ENCODE data around the gene KCNK7.

Gene KCNK7

DNA sequence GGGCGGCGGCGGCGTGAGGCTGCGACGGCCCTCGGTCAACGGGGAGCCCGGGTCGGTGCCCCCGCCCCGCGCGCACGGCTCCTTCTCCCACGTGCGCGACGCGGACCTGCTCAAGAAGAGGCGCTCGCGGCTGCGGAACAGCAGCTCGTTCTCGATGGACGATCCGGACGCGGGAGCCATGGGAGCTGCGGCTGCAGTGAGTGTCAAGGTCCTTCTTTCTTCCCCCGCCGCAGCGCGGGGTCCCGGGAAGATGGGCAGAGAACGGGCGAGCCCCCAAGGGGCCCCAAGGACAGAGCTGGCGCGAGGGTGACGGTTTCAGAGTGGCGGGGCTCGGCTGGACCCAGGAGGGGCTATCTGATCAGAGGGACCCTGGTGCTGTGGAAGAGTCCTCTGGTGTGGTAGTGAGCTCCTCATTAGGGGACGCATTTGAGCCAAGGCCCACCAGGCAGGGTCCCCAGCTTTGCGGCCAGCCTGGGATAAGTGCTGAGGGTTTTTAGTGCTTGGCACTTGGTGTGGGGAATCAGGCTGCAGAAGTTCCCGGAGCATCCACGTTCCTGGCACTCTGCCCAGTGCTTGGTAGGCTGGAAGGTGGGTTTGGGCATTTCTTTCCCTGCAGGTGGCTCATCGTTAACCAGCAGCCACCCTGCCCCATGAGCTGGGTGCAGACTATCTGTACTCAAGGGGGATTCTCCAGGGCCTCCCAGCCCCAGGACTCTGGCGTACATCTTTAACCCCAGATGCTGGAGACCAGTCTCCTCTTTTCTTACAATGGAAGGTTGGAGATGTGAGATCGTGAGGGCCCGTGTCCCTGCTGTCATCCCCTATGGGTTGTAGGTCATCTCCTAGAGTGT is 10.0 kb downstream of the KCNK7 start:
- DNase-seq = no peak

DNA sequence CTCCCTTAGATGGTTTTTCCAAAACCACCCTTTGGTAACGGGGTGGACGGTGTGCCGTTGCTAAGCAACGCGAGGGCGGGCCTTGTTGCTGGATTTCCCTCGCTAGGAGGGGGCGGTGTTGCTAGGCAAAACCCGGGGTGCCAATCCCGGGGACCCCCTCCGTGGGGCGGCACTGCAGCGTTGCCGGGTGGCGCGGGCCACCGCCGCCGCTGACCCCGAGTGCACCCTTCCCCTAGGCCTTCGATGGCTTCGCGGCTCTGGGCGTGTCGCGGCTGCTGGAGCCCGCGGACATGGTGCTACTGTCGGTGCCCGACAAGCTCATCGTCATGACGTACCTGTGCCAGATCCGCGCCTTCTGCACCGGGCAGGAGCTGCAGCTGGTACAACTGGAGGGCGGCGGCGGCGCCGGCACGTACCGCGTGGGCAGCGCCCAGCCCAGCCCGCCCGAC is 10.9 kb downstream of the KCNK7 start:
- DNase-seq = no peak

DNA sequence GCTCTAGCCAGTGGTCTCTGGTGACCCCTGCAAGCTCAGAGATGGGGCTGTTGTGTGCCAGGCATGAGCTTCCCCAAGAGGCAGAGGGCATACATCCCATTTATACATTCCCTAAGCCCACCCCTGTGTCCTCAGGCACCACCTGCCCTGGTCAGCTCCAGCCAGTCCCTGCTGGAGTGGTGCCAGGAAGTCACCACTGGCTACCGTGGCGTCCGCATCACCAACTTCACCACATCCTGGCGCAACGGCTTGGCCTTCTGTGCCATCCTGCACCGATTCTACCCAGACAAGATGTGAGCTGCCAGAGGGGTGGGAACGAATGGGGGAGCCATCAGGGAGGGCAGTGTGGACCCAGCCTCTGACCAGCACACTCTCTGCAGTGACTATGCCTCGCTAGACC is 11.5 kb downstream of the KCNK7 start:
- DNase-seq = no peak

DNA sequence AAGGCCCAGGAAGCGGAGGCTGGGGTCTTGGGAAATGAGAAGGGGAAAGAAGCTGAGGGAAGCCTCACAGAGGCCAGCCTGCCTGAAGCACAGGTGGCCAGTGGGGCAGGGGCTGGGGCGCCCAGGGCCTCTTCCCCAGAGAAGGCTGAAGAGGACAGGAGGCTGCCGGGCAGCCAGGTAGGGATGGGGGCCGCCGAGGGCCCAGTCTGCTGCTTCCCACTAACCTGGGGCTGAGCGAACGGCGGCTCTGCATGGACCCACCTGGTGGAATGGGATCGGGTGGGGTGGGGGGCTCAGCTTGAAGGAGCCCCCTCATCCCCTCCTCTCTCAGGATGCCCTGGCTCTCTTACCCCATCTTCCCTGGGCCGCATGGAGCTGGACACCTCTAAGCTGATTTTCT is 12.0 kb downstream of the KCNK7 start:
- no peak for DNase-seq

DNA sequence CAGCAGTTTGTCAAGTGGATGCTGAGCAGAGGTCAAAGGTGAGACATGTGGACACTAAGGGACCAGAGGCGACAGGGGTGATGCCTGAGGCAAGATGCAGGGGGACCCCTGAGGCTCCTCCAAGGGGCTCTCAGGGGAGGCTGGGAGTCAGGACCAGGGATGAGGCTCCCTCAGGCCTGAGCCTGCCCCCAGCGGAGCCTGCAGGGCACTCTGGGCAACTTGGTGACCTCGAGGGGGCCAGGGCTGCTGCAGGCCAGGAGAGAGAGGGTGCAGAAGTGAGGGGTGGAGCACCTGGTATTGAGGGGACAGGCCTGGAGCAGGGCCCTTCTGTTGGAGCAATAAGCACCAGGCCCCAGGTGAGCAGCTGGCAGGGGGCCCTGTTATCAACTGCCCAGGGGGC is 13.7 kb downstream of the KCNK7 start:
- DNase-seq = no peak

DNA sequence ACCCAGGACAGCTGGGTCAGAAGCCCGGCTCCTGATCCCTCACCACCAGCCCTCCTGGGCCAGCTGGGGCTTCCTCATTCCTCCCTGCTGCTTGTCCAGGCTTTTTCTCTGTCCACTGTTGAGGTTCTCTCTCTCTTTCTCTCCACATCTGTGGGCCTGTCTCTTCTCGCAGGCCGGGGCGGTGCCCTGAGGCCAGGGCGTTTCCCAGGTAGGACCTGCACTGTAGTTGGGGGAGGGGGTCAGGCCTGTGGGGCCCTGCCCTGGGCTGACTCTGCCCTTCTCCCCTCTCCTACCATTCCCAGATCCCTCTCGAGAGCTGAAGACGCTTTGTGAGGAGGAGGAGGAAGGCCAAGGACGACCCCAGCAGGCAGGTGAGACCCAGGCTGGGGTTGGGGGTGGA is 14.8 kb downstream of the KCNK7 start:
- no peak for DNase-seq

DNA sequence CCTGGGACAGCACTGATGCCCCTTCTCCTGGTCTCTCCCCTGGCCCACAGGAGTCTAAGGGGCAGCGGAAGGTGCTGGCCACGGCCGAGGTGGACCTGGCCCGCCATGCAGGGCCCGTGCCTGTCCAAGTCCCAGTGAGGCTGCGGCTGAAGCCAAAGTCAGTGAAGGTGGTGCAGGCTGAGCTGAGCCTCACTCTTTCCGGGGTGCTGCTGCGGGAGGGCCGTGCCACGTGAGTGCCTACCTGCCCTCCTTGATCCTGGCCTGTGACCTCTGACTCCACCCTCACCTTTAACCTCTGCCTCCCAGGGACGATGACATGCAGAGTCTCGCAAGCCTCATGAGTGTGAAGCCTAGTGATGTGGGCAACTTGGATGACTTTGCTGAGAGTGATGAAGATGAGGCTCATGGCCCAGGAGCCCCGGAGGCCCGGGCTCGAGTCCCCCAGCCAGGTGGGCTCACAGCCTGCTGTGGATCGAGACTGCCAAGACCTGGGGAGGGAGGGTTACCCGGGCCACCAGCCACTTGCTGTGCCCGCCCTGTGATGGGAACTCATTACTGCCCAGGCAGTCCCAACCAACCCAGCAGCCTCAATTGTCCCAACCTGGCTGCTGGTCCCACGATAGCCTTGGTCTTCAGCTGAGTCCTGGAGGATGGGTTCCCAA is 15.4 kb downstream of the KCNK7 start:
- no peak for DNase-seq

DNA sequence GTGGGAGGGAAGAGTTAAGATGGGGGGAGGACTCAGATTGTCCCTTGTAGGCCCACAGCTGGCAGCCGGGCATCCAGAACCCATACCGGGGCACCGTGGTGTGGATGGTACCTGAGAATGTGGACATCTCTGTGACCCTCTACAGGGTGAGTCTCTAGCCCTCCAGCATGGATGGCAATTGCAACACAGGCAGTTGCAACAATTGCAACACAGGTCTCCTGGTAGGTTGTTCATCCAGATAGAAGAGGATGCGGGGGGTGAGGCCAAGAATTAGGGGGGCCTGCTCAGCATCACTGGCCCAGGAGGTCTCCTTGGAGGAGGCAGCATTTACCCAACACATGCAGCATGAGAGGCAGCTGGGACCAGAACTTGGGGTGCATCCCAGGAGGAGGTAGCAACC is 16.3 kb downstream of the KCNK7 start:
- no peak for DNase-seq

DNA sequence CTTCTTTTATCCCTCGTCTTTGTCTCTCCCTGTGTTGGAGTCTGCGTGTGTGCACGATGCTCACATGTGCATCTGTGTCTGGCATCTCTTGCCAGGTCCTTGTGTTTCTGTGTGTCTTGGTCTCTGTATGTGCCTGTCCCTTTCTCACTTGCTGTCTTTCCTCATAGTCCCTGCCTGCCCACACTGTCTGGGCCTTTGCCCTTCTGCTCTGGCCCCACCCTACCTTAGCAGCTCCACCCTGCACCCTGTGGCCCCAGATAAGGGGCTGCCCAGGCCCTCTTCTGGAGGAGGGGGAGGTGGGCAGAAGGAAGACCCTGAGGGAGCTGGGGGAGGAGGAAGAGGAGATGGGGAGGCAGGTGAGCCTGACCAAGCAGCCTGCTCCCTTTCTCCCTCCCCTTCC is 16.9 kb downstream of the KCNK7 start:
- DNase-seq = no peak

DNA sequence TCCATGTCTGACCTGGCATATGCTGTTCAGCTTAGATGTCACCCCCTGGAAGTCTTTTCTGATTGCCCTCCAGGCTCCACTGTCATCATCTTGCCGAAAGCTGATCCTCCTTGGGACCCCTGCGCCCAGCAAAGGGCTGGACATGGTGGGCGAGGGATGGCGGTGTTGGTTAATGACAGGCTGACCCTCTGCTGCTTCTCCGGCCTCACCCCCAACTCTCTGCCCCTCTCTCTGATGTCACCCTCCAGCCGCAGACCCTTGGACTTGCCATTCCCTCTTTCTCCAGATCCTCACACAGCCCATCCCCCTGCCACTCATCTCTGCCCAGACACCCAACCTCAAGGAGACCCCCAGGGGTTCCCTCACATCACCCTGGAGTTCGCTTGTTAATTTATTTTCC is 17.5 kb downstream of the KCNK7 start:
- no peak for DNase-seq

DNA sequence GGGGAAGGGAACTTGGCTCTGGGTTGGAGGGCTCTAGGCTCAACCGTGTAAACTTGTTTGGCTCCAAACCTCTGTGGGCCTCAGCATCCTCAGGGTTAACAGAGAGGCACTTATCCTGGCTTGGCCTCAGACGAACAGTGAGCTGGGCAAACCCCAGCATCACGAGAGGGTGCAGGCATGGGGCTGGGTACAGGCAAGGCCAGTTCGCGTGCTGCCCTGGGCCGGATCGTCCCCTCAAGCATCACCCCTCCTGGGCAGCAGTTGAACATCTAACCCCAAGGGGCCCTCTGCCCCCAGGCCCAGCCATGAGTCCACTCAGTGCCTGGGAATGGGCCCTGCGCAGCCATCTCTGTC is 17.9 kb downstream of the KCNK7 start:
- no peak for DNase-seq

DNA sequence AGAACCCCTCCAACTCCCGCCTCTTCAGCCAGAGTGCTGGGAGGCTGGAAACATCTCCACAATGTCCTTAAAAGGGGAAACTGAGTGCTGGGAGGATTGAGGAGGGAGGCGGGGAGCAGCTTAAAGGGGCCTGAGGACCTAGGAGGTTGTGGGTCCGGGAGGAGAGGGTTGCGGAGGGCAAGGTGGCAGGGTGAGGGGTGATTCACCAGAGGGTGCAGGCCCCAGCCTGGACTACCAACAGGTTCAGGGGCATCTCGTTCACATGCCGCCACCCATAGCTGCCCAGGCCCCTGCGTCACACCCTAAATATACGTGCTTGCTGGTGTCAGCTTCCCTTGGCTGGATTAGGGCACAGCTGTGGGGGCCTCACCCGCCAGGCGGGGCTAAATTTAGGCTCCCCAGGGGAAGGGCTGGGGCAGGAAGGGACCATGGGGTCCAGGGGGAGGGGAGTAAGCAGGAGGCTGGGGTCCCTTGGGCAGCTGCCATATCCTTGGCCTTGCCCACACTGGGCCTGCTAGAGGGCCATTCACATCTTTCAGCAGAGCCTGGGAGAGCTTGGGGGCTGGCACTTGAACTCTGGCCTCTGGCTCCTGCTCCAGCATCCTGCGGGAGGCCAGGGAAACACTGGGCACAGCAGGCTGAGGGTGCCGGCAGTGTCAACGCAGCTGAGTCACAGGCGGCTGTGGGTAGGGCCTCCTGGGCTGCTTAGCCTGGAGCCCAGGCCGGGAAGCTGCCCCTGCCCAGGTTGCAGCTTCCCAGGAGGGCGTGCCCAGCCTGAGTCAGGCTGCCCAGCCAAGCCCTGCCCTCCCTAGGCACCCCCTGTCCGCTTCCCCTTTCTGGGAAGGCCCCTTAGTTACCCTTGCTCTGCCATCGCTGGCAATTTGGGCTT is 18.5 kb downstream of the KCNK7 start:
- peak; percentile 78 for DNase-seq

DNA sequence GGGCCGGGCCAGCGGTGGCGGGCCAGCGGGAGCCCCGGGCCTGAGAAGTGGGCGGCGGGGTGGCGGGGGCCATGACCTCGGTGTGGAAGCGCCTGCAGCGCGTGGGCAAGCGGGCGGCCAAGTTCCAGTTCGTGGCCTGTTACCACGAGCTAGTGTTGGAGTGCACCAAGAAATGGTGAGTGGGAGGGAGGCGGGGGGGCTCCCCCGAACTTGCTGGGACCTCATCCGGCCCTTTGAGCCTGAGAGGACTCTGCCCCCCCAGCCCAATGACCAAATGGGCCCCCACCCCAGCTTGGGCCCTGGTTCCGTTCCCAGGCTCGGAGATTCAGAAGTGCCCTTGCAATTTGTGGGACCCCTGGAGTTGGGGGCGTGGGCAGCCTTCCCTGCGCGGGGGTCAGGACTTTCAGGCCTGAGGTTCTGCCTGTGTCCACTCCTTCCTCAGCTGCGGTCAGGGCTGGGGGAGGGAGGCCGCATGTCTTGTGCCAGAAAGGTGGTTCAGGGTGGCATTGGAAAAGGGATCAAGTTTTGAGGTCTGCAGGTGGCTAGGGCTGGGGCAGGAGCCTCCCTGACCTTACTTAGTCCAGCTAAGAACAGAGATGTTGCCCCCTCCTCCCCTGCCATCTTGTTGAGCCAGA is 19.3 kb downstream of the KCNK7 start:
- DNase-seq = no peak

DNA sequence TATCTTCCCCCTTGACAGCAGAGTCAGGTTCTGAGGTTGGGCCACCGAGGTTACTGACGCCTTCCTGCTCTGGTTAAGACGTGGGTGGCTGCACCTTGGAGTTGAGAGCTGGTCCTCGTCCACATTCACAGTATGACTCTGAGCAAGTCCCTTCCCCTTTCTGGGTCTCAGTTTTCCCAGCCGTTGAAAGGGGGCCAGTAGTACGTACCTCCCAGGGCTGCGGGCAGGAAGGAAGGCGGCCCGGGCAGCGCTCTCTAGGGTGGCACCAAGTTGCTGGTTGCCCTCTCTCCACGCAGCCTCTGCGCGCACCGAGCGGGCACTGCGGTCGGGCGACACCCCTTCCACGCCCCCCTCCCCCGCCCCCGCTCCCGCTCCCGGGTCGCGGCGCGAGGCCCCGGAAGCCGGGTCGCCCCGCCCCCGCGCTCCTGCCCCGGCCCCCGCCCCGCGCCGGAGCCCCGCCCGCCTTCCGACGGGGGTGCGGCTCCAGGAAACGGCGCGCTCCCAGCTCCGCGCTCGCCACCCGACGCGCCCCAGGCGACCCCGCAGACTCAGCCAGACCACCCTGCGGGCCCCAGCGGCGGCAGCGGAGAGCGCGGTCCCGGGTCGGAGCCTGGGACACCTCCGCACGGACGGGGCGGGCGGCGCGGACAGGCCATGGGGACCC is 19.9 kb downstream of the KCNK7 start, which contains the start of gene EHBP1L1:
Gene EHBP1L1, plus strand, starts transcription at position 486 of the 664 bp plus-strand sequence. CDS start 250 bp downstream, outside the sequence.
- peak; percentile 92 for DNase-seq

DNA sequence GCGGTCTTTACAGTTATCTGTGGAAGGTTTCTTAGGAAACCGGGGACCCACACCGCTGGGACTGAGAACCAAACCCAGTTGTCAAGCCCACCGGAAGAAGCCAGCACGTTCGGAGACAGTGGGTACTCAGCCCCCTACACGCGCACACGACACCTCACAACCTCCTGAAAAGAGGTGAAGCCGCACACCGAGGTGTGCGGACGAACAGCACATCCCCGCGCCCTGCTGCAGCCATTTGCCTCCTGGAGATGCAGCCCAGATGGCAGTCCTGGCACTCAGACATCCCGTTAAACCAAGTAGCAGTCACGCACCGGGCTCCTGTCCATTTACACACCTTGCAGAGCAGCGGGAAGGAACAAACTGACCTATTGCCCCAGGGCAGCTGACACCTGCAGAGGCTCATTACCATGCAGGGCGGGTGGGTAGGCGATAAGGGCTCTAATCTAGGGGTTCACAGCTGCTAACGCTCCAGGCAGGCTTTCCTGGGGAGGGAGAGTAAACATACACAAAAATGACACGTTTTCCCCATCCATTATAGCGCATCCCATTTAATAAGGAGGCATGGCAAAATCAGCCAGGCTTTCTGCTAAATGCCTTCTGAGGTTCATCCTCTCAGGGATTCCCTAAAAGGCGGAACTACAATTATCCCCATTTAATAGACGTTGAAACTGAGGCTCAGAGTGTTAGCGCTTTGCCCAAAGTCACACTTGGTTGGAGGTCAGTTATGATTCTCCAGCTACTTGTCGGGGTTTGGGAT is 20.6 kb downstream of the KCNK7 start:
- no peak for DNase-seq

DNA sequence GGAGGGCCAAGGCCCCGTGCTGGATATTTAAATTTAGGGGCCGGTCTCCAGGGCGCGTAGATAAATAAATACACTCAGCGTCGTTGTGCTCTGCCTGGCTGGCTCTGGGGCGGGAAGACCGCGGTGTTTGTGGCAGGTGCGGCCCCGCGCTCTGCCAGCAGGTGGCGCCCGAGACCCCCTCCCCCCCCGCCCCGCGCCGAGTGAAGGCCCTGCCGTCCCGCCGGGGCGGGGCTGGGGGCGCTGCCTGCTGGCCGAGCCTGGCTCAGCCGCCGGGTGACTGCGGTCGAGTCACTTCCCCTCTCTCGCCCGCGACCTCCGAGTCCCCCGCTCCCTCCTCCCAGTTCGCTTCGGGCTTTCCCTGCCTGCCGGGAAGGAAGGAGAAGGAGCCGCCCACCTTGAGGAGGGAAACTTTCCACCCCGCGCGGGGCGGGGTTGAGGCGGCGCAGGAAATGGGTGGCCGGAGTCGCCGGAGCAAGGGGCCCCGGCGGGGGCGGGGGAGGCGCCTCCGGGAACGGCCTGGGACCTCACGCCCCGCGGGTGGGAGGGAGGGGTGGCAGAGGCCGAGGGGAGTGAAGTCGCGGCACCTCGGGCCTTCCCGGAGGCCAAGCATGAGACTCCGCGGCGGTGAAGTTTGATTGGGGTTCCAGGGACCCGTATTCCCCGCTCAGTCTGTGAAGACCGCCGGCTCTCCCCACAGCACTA is 21.3 kb downstream of the KCNK7 start:
- peak; percentile 95 for DNase-seq

DNA sequence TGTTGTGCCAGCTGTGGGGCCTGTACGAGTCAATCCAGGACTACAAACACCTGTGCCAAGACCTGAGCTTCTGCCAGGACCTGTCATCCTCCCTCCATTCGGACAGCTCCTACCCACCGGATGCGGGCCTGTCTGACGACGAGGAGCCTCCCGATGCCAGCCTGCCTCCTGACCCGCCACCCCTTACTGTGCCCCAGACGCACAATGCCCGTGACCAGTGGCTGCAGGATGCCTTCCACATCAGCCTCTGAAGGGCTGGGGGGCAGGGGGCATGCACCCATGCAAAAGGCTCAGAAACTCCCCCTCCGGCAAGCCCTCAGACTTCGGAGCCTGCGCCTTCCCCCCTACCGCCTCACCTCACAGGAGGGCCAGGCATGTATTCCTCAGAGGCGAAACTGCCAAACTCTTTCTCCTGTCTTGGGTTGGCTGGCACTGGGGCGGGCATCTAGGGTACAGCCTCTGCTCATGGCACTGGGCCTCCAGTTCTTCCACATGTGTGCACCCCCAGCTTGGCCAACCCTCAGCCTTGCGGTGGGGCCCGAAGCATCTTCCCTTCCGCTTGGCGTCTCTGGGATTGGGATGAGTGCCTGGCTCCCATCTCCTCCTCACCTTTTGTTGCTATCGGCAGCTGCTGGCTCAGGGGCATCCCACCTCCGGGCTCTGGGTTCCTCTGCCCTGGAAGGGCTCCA is 22.1 kb downstream of the KCNK7 start:
- peak; percentile 71 for DNase-seq

DNA sequence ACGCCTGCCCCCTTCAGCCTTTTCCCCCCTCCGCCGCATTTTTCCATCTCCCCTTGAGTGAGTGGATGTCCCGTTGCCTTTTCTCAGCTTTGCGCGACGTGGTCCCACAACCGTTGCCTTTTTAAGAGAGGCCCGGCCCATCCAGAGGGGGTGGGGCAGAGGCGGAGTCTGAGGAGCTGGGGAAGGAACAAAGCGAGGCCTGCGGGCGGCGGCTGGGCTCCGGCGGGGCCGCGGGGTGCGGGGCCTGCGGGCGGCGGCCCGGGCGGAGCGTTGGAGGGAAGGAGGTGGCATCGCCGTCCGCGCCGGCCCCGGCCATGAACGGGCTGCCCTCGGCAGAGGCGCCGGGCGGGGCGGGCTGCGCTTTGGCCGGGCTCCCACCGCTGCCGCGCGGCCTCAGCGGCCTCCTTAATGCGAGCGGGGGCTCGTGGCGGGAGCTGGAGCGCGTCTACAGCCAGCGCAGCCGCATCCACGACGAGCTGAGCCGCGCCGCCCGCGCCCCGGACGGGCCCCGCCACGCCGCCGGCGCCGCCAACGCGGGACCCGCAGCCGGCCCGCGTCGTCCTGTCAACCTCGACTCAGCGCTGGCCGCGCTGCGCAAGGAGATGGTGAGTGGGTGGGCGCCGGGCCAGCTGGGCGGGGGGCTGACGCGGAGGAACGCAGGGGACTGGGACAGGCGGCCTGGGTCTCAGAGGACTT is 23.1 kb downstream of the KCNK7 start, which contains the start of gene FAM89B:
Gene FAM89B, plus strand, starts transcription at position 183 of the 696 bp plus-strand sequence. Its CDS starts 132 bp downstream, at position 315.
- DNase-seq = peak; percentile 96

DNA sequence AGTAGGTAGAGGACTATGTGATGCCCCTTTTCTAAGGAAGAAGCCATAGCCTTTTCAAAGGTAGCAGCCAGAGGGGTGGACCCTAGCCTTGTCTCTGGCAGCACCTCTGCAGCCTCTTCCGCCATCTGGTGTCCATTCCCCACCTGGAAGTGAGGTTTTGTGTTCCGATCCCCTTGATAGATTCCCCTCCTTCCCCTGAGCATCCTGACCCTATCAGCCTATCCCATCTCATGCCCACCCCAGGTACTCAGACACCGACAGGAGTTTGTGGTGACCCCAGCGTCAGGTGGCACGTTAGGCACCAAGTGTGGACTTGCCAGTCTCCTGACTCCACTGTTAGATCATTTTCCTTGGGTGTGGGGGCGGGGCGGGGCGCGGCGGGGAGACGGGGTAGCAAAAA is 23.7 kb downstream of the KCNK7 start:
- no peak for DNase-seq

Measured in activated effector memory CD4-positive, alpha-beta T cell treated with anti-CD3 and anti-CD28 coated beads, Interleukin-2, amount 50 U/mL, for 16 hours (primary cell).